Measurements from ENCODE around the gene TRAPPC3.

DNA sequence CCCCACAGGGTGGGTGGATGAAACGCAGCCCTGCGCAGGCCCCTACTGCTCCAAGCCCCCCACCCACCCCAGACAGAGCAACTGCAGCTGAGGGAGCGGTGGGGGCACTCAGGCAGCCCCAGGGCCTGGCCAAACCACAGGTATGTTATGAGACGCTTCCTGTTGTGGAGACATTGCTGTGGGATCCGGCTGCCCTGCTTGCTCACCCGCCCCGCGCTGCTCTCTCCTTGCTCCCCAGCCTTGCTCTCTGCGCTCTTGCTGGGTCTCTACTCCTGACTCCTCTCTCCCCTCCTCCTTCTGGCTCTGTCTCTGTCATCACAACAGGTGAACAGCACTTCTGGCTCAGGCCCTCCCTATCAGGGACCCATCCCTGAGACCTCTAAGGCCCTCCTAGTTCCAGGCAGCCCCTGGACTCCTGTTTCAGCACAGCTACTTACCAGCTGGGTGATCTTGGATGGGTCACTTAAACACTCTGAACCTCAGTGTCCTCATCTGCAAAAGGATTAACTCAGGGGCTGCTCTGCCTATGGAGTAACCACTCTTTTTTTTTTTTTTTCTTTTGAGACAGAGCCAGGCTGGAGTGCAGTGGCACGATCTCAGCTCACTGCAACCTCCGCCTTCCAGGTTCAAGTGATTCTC is 40.1 kb downstream of the TRAPPC3 start:
- no peak for TF ChIP-seq EZH2 (IDR thresholded peaks at IDR 0.05; ENCODE audit: borderline replicate concordance, insufficient read depth, low read depth, low read length, poor library complexity, severe bottlenecking)
- TF ChIP-seq, protein P1, sequence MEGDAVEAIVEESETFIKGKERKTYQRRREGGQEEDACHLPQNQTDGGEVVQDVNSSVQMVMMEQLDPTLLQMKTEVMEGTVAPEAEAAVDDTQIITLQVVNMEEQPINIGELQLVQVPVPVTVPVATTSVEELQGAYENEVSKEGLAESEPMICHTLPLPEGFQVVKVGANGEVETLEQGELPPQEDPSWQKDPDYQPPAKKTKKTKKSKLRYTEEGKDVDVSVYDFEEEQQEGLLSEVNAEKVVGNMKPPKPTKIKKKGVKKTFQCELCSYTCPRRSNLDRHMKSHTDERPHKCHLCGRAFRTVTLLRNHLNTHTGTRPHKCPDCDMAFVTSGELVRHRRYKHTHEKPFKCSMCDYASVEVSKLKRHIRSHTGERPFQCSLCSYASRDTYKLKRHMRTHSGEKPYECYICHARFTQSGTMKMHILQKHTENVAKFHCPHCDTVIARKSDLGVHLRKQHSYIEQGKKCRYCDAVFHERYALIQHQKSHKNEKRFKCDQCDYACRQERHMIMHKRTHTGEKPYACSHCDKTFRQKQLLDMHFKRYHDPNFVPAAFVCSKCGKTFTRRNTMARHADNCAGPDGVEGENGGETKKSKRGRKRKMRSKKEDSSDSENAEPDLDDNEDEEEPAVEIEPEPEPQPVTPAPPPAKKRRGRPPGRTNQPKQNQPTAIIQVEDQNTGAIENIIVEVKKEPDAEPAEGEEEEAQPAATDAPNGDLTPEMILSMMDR (IDR thresholded peaks at IDR 0.05), result no peak
